ENCODE data around the gene DCTN2.
A peak's percentile ranks its signal among the peaks of the same experiment; 100 is the strongest.
"Not testable (repeated sequence)": the region's sequence is repeated elsewhere in the genome, so short reads cannot be mapped to it uniquely, and the experiment has no call there.

DCTN2 gene

DNA sequence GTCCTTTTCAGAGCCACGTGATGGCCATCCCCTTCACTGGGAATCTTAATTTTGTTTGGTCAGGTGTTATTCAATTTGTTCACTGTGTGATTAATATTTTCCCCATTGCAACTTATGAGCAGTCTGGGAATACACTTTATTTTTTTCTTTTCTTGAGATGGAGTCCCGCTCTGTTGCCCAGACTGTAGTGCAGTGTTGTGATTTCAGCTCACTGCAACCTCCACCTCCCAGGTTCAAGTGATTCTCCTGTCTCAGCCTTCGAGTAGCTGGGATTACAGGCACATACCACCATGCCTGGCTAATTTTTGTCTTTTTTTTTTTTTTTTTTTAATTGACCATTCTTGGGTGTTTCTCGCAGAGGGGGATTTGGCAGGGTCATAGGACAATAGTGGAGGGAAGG, 40.5 kb downstream of the DCTN2 start:
- not testable (repeated sequence) for H3K4me3 ChIP-seq (ENCODE audit: low read length); H3K27ac ChIP-seq (ENCODE audit: low read length); H3K4me1 ChIP-seq (ENCODE audit: insufficient read depth, low read length); H3K9me3 ChIP-seq (ENCODE audit: insufficient read depth, low read depth, low read length); H3K9ac ChIP-seq (ENCODE audit: low read depth, low read length); H3K27me3 ChIP-seq (ENCODE audit: insufficient read depth, low read length)
- peaks cover 83% of the 10 kb centered on the region for H3K36me3 ChIP-seq (ENCODE audit: insufficient read depth, low read depth, low read length)

DNA sequence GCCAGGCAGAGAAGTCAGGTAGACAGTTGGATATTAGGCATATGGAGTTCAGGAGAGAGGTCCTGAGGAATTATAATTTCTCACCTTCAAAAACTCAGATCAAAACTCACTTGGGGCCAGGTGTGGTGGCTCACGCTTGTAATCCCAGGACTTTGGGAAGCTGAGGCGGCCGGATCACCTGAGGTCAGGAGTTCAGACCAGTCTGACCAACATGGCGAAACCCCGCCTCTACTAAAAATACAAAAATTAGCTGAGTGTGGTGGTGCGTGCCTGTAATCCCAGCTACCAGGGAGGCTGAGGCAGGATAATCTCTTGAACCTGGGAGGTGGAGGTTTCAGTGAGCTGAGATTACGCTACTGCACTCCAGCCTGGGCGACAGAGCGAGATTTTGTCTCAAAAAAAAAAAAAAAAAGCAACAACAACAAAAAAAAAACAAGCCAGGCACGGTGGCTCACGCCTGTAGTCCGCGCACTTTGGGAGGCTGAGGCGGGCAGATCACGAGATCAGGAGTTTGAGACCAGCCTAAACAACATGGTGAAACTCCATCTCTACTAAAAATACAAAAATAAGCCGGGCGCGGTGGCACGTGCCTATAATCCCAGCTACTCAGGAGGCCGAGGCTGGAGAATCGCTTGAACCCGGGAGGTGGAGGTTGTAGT, 44.6 kb downstream of the DCTN2 start:
- not testable (repeated sequence) for H3K27me3 ChIP-seq (ENCODE audit: insufficient read depth, low read length); H3K9me3 ChIP-seq (ENCODE audit: insufficient read depth, low read depth, low read length); H3K4me3 ChIP-seq (ENCODE audit: low read length); H3K9ac ChIP-seq (ENCODE audit: low read depth, low read length); H3K27ac ChIP-seq (ENCODE audit: low read length); H3K4me1 ChIP-seq (ENCODE audit: insufficient read depth, low read length)
- peaks cover 87% of the 10 kb centered on the region for H3K36me3 ChIP-seq (ENCODE audit: insufficient read depth, low read depth, low read length)

DNA sequence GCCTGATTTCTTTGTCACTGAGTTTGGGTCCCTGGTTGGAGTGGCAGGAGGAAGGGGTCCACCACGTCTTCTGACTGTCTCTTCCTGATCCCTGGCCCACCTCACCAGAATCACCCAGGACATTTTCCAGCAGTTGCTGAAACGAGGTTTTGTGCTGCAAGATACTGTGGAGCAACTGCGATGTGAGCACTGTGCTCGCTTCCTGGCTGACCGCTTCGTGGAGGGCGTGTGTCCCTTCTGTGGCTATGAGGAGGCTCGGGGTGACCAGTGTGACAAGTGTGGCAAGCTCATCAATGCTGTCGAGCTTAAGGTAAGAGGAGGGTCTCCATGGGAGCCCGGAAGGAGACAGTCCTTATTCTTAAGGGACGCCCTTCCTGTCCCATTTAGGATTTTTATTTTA, 46.8 kb downstream of the DCTN2 start:
- Histone ChIP-seq H3K27me3 (ENCODE audit: insufficient read depth, low read length) (no peaks in the 10 kb centered on the region), H3K4me3 (ENCODE audit: low read length) (no peak overlapping the region), H3K36me3 (ENCODE audit: insufficient read depth, low read depth, low read length) (peaks cover 91% of the 10 kb centered on the region), H3K4me1 (ENCODE audit: insufficient read depth, low read length) (no peaks in the 10 kb centered on the region), H3K27ac (ENCODE audit: low read length) (no peak overlapping the region), H3K9me3 (ENCODE audit: insufficient read depth, low read depth, low read length) (no peaks in the 10 kb centered on the region), H3K9ac (ENCODE audit: low read depth, low read length) (no peak overlapping the region)

DNA sequence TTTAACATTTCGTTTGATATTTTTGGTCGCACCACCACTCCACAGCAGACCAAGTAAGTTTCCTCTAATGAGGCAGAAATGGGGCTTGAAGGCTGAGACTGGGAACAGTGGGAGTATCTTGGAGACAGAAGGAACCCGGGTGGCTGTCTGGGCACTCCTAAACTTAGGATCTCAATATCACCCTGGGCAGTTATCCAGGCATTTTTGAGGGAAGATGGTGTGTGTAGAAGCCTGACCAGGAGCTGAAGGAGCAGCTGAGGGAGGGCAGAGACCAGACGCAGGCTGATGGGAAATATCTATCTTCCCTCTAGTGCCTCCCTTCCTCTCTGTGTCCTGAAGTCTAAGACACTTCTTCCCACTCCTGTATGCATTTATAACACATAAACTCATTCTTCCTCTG, 48.4 kb downstream of the DCTN2 start:
- Histone ChIP-seq H3K36me3 (ENCODE audit: insufficient read depth, low read depth, low read length) (peaks cover 79% of the 10 kb centered on the region), H3K9me3 (ENCODE audit: insufficient read depth, low read depth, low read length) (no peaks in the 10 kb centered on the region), H3K4me1 (ENCODE audit: insufficient read depth, low read length) (no peaks in the 10 kb centered on the region), H3K4me3 (ENCODE audit: low read length) (no peak overlapping the region), H3K27ac (ENCODE audit: low read length) (no peak overlapping the region), H3K27me3 (ENCODE audit: insufficient read depth, low read length) (no peaks in the 10 kb centered on the region), H3K9ac (ENCODE audit: low read depth, low read length) (no peak overlapping the region)

DNA sequence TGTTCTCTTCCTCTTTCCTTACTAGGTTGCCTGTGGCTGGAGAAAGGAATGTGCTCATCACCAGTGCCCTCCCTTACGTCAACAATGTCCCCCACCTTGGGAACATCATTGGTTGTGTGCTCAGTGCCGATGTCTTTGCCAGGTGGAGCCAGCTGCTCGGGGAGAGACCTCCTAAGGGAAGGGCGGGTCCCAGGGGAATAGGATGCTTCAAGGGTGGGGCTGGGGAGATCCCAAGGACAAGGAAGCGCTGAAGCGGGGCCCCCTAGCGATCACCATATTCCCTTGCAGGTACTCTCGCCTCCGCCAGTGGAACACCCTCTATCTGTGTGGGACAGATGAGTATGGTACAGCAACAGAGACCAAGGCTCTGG, 48.9 kb downstream of the DCTN2 start:
- Histone ChIP-seq H3K36me3 (ENCODE audit: insufficient read depth, low read depth, low read length) (peaks cover 74% of the 10 kb centered on the region), H3K27me3 (ENCODE audit: insufficient read depth, low read length) (no peaks in the 10 kb centered on the region), H3K4me3 (ENCODE audit: low read length) (no peak overlapping the region), H3K9me3 (ENCODE audit: insufficient read depth, low read depth, low read length) (no peaks in the 10 kb centered on the region), H3K4me1 (ENCODE audit: insufficient read depth, low read length) (no peaks in the 10 kb centered on the region), H3K9ac (ENCODE audit: low read depth, low read length) (no peak overlapping the region), H3K27ac (ENCODE audit: low read length) (no peak overlapping the region)

DNA sequence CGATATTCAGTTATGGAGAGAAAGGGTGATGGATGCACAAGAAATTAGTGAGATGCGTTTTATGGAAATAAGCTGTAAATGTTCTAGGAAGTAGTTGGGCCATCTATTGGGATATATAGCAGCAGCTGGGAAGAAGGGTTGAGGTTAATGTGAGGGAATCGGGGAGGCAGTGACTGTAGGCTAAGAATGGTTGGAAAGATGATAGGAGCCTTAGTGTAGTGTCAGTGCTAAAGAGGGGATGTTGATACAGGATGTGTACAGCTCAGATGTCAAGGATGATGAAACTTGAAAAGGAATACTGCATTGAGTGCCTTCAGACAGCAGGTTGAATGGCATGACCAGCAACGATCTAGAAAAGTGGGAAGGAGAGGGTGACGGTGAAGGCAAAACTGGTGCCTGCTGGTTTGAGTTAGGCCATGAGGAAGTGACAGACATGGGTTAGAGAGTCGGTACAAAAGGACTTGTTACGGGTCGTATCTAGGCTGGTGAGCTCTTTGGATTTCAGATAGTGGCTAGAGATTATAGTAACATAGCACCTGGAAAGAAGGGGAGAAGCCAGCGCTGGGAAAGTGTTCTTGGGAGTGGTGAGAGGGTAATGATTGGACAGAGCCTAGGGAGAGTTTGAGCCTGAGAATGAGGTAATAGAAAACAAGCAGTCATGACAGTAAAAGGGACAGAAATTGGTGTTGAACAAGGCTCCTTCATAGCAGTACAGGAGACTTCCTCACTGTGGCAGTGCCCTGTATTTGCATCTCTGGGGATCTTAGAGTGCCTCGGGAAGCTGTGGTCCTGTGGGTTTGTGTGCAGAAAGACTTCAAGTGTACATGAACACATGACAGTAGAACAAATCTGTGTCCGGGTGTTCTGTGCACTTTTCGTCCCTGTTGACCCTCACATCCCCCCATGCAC, 49.5 kb downstream of the DCTN2 start:
- Histone ChIP-seq H3K9ac (ENCODE audit: low read depth, low read length) (no peak overlapping the region), H3K27ac (ENCODE audit: low read length) (no peak overlapping the region), H3K9me3 (ENCODE audit: insufficient read depth, low read depth, low read length) (peaks cover 3% of the 10 kb centered on the region; the same call in 1 of the 2 replicates), H3K27me3 (ENCODE audit: insufficient read depth, low read length) (no peaks in the 10 kb centered on the region), H3K4me1 (ENCODE audit: insufficient read depth, low read length) (no peaks in the 10 kb centered on the region), H3K36me3 (ENCODE audit: insufficient read depth, low read depth, low read length) (peaks cover 74% of the 10 kb centered on the region), H3K4me3 (ENCODE audit: low read length) (no peak overlapping the region)

DNA sequence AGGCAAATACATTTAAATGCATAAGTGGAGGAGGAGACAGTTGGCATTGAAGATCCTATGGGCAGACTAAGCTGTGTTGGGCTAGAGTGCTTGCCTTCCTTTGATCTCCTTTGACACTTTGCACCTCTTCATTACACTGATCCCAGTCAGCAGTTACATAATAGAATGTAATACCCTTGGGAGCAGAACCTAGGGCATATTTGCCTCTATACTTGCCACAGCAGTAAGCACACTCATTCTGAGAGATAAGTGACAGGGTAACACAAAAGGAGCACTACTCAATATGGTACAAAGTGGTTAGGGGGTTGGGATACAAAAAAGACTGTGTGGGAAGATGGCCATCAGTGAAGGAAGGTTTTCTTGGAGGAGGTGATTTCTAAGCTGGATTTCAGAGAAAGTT, 50.2 kb downstream of the DCTN2 start:
- Histone ChIP-seq H3K36me3 (ENCODE audit: insufficient read depth, low read depth, low read length) (peaks cover 73% of the 10 kb centered on the region), H3K4me3 (ENCODE audit: low read length) (no peak overlapping the region), H3K9ac (ENCODE audit: low read depth, low read length) (no peak overlapping the region), H3K9me3 (ENCODE audit: insufficient read depth, low read depth, low read length) (peaks cover 3% of the 10 kb centered on the region; the same call in 1 of the 2 replicates), H3K4me1 (ENCODE audit: insufficient read depth, low read length) (no peaks in the 10 kb centered on the region), H3K27ac (ENCODE audit: low read length) (no peak overlapping the region), H3K27me3 (ENCODE audit: insufficient read depth, low read length) (no peaks in the 10 kb centered on the region)

DNA sequence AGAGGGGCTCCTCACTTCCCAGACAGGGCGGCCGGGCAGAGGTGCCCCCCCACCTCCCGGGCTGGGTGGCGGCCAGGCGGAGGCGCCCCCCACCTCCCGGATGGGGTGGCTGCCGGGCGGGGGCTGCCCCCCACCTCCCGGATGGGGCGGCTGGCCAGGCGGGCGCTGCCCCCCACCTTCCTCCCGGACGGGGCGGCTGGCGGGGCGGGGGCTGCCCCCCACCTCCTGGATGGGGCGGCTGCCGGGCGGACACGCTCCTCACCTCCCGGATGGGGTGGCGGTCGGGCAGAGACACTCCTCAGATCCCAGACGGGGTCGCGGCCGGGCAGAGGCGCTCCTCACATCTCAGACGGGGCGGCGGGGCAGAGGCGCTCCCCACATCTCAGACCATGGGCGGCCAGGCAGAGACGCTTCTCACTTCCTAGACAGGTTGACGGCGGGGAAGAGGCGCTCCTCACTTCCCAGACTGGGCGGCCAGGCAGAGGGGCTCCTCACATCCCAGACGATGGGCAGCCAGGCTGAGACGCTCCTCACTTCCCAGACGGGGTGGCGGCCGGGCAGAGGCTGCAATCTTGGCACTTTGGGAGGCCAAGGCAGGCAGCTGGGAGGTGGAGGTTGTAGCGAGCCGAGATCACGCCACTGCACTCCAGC, 51.8 kb downstream of the DCTN2 start:
- not testable (repeated sequence) for H3K27me3 ChIP-seq (ENCODE audit: insufficient read depth, low read length); H3K4me3 ChIP-seq (ENCODE audit: low read length); H3K27ac ChIP-seq (ENCODE audit: low read length); H3K9ac ChIP-seq (ENCODE audit: low read depth, low read length); H3K9me3 ChIP-seq (ENCODE audit: insufficient read depth, low read depth, low read length); H3K4me1 ChIP-seq (ENCODE audit: insufficient read depth, low read length)
- peaks cover 73% of the 10 kb centered on the region for H3K36me3 ChIP-seq (ENCODE audit: insufficient read depth, low read depth, low read length)

DNA sequence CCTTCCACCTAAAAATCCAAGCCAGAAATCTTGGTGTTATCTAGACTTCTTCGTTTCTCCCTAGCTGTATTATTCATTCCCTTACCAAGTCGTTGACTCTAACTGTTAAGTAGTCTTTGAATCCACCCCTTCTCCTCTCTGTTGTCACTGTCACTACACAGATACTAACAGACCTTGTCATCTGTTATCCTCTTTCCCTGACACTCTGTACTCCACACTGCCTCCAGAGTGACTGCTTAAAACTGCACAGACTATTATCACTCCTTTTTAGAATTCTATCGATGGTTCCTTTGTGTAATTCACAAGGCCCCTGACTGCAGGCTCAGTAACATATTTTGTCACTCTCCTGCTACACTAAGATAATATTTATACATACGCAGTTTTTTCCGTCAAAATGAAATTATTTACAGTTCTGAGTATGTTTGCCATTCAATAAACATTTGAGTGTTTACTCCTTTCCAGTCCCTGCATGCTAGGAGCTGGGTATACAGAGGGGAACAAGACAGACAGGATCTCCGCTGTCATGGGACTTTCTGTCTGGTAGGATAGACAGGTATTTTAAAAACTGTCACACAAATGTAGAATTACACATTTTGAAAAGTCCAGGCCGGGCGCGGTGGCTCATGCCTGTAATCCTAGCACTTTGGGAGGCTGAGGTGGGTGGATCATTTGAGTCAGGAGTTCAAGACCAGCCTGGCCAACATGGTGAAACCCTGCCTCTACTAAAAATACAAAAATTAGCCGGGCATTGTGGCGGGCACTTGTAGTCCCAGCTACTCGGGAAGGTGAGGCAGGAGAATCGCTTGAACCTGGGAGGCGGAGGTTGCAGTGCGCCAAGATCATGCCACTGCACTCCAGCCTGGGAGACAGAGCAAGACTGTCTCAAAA, 55.4 kb downstream of the DCTN2 start:
- Histone ChIP-seq H3K27me3 (ENCODE audit: insufficient read depth, low read length) (no peaks in the 10 kb centered on the region), H3K9ac (ENCODE audit: low read depth, low read length) (no peak overlapping the region), H3K9me3 (ENCODE audit: insufficient read depth, low read depth, low read length) (peaks cover 3% of the 10 kb centered on the region; the same call in 1 of the 2 replicates), H3K27ac (ENCODE audit: low read length) (no peak overlapping the region), H3K36me3 (ENCODE audit: insufficient read depth, low read depth, low read length) (peaks cover 56% of the 10 kb centered on the region), H3K4me1 (ENCODE audit: insufficient read depth, low read length) (0 out of 2 replicates have a peak, but pooled peaks cover 3% of the 10 kb centered on the region), H3K4me3 (ENCODE audit: low read length) (no peak overlapping the region)

DNA sequence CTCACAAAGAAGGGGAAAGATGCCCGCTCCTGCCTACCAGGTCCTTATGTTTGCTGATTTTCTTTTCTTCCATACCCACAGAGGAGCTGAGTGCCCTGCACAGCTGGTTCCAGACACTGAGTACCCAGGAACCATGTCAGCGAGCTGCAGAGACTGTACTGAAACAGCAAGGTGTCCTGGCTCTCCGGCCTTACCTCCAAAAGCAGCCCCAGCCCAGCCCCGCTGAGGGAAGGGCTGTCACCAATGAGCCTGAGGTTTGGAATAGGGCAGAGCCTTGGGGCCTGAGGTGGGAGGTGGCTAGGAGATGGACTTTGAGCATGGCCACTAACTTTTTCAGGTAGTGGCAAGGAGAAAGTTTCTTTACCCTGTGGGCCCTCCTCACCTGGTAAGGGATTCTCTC, 56.9 kb downstream of the DCTN2 start:
- Histone ChIP-seq H3K4me3 (ENCODE audit: low read length) (no peak overlapping the region), H3K4me1 (ENCODE audit: insufficient read depth, low read length) (0 out of 2 replicates have a peak, but pooled peaks cover 3% of the 10 kb centered on the region), H3K27me3 (ENCODE audit: insufficient read depth, low read length) (no peaks in the 10 kb centered on the region), H3K36me3 (ENCODE audit: insufficient read depth, low read depth, low read length) (peaks cover 46% of the 10 kb centered on the region), H3K27ac (ENCODE audit: low read length) (no peak overlapping the region), H3K9me3 (ENCODE audit: insufficient read depth, low read depth, low read length) (peaks cover 3% of the 10 kb centered on the region; the same call in 1 of the 2 replicates), H3K9ac (ENCODE audit: low read depth, low read length) (no peak overlapping the region)

DNA sequence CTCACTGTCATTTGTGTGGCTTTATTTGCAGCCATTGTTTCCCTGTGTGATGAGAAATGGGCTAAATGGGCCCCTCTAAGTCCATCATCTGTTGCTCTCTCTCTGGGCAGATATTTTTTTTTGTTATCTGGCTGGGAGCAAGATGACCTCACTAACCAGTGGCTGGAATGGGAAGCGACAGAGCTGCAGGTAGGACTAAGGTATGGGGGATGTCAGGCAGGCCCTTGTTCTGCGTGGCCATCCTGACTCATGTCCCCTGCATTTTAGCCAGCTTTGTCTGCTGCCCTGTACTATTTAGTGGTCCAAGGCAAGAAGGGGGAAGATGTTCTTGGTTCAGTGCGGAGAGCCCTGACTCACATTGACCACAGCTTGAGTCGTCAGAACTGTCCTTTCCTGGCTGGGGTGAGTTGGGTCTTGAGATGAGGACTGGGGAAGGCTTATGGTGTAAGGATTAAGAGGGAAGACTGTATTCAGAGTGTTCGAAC, 57.8 kb downstream of the DCTN2 start:
- peak overlapping the region; percentile 95 for H3K4me3 ChIP-seq (ENCODE audit: low read length)
- H3K36me3 ChIP-seq (ENCODE audit: insufficient read depth, low read depth, low read length) = peaks cover 45% of the 10 kb centered on the region
- no peaks in the 10 kb centered on the region for H3K27me3 ChIP-seq (ENCODE audit: insufficient read depth, low read length)
- peaks cover 3% of the 10 kb centered on the region; the same call in 1 of the 2 replicates for H3K9me3 ChIP-seq (ENCODE audit: insufficient read depth, low read depth, low read length)
- H3K4me1 ChIP-seq (ENCODE audit: insufficient read depth, low read length) = 0 out of 2 replicates have a peak, but pooled peaks cover 3% of the 10 kb centered on the region
- H3K9ac ChIP-seq (ENCODE audit: low read depth, low read length) = peak overlapping the region; percentile 97
- peak overlapping the region; percentile 74 for H3K27ac ChIP-seq (ENCODE audit: low read length)

All from iPS-20b (cell line).